Loucy (cell line): ENCODE measurements around the gene NFKBIZ.

Experiments used
- H2AFZ ChIP-seq: fragments of 200-600 bp; sonication (generic); 2 replicates; pipeline ENCODE4 v1.6.0; 2016; ENCODE audit warnings: antibody characterized with exemption, mild to moderate bottlenecking, low read length, moderate library complexity
- H3F3A ChIP-seq: fragments of 200-600 bp; 2 replicates; pipeline ENCODE4 v1.6.0; 2016; ENCODE audit warnings: antibody characterized with exemption, low read depth, mild to moderate bottlenecking
- H3K27me3 ChIP-seq: fragments of 200-600 bp; sonication (generic); 2 replicates; pipeline ENCODE4 v1.6.1; 2014; ENCODE audit warnings: low read length, mild to moderate bottlenecking; ENCODE audit not compliant: insufficient read depth, poor library complexity, severe bottlenecking
- H3K36me3 ChIP-seq: fragments of 200-600 bp; sonication (generic); 2 replicates; pipeline ENCODE4 v1.6.1; 2016; ENCODE audit warnings: low read length; ENCODE audit not compliant: insufficient read depth
- H3K4me1 ChIP-seq: fragments of 200-600 bp; sonication (generic); 2 replicates; pipeline ENCODE4 v1.5.1; 2014; ENCODE audit warnings: low read length, mild to moderate bottlenecking; ENCODE audit not compliant: insufficient read depth, poor library complexity, severe bottlenecking
- H3K4me2 ChIP-seq: fragments of 200-600 bp; sonication (generic); 2 replicates; pipeline ENCODE4 v1.6.0; 2014; ENCODE audit warnings: antibody characterized with exemption, low read length, low read depth, mild to moderate bottlenecking; ENCODE audit not compliant: poor library complexity, severe bottlenecking
- H3K4me3 ChIP-seq: fragments of 200-600 bp; sonication (generic); 2 replicates; pipeline ENCODE4 v1.5.1; 2014; ENCODE audit warnings: low read length, mild to moderate bottlenecking, mixed read lengths; ENCODE audit not compliant: poor library complexity, severe bottlenecking
- H3K79me2 ChIP-seq: fragments of 200-600 bp; sonication (generic); 2 replicates; pipeline ENCODE4 v1.6.1; 2014; ENCODE audit warnings: low read length; ENCODE audit not compliant: insufficient read depth
- H3K9ac ChIP-seq: fragments of 200-600 bp; sonication (generic); 2 replicates; pipeline ENCODE4 v1.6.0; 2014; ENCODE audit warnings: mild to moderate bottlenecking, low read depth, low read length, moderate library complexity; ENCODE audit not compliant: poor library complexity, severe bottlenecking
- H3K9me2 ChIP-seq: fragments of 200-600 bp; sonication (generic); replicated peaks from 2 replicates; pipeline ENCODE4 v1.6.1; 2016; ENCODE audit warnings: low read depth, low read length, mixed read lengths
- H3K9me3 ChIP-seq: fragments of 200-600 bp; sonication (generic); 2 replicates; pipeline ENCODE4 v1.6.1; 2014; ENCODE audit warnings: mild to moderate bottlenecking, antibody characterized with exemption, low read length, low read depth; ENCODE audit not compliant: insufficient read depth
- H4K20me1 ChIP-seq: fragments of 200-600 bp; sonication (generic); 2 replicates; pipeline ENCODE4 v1.6.0; 2014; ENCODE audit warnings: antibody characterized with exemption, low read length, mild to moderate bottlenecking; ENCODE audit not compliant: insufficient read depth, poor library complexity, severe bottlenecking
- EZH2phosphoT487 ChIP-seq: fragments of 200-600 bp; IDR thresholded peaks from 2 replicates; pipeline ENCODE4 v1.6.1; 2018; ENCODE audit warnings: antibody characterized with exemption, mild to moderate bottlenecking, moderate library complexity, borderline replicate concordance
- TF ChIP-seq, protein P1 (sequence below): fragments of 200-600 bp; sonication (generic); conservative IDR thresholded peaks from 2 replicates; pipeline ENCODE4 v1.5.1; 2014; ENCODE audit warnings: mild to moderate bottlenecking, antibody characterized with exemption, low read length

The NFKBIZ gene

DNA sequence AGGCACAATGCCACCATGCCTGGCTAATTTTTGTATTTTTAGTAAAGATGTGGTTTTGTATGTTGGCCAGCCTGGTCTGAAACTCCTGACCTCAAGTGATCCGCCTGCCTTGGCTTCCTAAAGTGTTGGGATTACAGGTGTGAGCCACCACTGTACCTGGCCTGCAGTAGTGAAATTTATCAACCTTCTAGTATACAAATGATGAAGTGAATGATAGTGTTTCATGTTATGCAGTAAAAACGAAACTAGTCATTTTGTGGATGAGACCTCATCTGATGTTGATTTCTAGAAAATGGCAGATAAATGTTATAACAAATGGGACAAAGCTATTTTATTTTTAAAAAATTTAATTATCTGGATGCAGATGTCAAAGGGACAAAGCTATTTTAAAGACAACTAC is 37.4 kb upstream of the NFKBIZ start:
- H3K9me3 ChIP-seq: no peaks in the 10 kb centered on the region
- H3K79me2 ChIP-seq: no peaks in the 10 kb centered on the region; the same call in 1 of the 2 replicates
- H2AFZ ChIP-seq: no peak overlapping the region
- peaks cover 2% of the 10 kb centered on the region; the same call in 1 of the 2 replicates for H3K36me3 ChIP-seq
- no peak overlapping the region for H3K9ac ChIP-seq
- TF ChIP-seq, protein P1, sequence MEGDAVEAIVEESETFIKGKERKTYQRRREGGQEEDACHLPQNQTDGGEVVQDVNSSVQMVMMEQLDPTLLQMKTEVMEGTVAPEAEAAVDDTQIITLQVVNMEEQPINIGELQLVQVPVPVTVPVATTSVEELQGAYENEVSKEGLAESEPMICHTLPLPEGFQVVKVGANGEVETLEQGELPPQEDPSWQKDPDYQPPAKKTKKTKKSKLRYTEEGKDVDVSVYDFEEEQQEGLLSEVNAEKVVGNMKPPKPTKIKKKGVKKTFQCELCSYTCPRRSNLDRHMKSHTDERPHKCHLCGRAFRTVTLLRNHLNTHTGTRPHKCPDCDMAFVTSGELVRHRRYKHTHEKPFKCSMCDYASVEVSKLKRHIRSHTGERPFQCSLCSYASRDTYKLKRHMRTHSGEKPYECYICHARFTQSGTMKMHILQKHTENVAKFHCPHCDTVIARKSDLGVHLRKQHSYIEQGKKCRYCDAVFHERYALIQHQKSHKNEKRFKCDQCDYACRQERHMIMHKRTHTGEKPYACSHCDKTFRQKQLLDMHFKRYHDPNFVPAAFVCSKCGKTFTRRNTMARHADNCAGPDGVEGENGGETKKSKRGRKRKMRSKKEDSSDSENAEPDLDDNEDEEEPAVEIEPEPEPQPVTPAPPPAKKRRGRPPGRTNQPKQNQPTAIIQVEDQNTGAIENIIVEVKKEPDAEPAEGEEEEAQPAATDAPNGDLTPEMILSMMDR: no peak
- TF ChIP-seq EZH2phosphoT487: no peak
- H3F3A ChIP-seq: no peaks in the 10 kb centered on the region
- no peak overlapping the region for H3K4me3 ChIP-seq
- H4K20me1 ChIP-seq: no peaks in the 10 kb centered on the region
- H3K9me2 ChIP-seq: no peaks in the 10 kb centered on the region
- no peak overlapping the region for H3K4me2 ChIP-seq
- H3K27me3 ChIP-seq: no peaks in the 10 kb centered on the region
- peaks cover 27% of the 10 kb centered on the region for H3K4me1 ChIP-seq

DNA sequence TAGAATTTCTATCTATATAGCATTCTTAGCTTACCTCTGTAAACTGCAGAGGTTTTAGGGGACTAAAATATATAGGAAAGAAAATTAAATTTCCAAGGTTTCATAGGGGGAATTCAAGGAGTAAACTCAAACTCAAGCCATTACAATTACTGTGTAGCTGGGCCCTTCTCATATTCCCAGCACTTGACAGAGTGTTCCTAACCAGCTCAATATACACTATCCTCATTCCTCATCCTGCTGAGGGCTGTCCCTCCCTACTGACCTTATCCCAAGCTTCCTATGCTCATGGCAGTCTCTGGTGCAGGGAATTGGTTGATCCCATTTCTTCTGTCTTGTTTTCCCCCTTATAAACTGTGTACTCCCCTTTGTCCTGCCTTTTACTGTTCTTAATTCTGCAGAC is 36.4 kb upstream of the NFKBIZ start:
- Histone ChIP-seq H3K27me3 (no peaks in the 10 kb centered on the region), H3K4me1 (peaks cover 28% of the 10 kb centered on the region), H3K79me2 (no peaks in the 10 kb centered on the region; the same call in 1 of the 2 replicates), H3K9ac (no peak overlapping the region), H3K9me2 (no peaks in the 10 kb centered on the region), H3K9me3 (no peaks in the 10 kb centered on the region), H3K4me2 (no peak overlapping the region), H3K4me3 (no peak overlapping the region), H2AFZ (no peak overlapping the region), H3K36me3 (peaks cover 9% of the 10 kb centered on the region; the same call in 1 of the 2 replicates), H3F3A (no peaks in the 10 kb centered on the region), H4K20me1 (no peaks in the 10 kb centered on the region)
- no peak for TF ChIP-seq EZH2phosphoT487
- TF ChIP-seq, protein P1: no peak

DNA sequence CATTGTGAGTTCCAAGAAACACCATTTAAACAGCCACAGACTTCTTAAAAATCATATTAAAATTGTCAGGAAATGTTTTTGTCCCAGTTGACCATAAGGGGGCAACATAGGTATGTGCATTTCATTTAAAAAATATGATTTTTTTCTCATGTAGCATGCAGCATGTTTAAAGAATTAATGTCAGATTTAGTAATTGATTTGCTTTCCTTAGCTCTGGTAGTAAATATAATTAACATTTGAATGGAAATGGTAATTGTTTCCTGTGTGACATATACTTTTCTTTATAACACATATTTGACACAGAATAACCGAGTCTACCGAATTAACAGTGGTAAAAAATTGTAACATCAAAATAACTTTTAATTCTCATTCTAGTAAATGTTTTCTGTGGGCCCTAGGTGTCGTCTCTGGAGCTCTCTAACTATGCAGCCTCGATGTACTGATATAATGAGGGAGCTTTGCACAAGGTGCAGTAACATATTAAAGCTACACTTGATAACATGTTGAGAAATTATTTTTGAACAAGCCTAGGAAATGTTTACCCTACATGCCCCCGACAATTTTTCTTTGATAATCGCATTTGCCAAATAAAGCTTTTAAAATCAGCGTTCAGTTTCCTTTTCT is 35.4 kb upstream of the NFKBIZ start:
- H3K9ac ChIP-seq: peak overlapping the region; percentile 23
- no peaks in the 10 kb centered on the region for H3K9me3 ChIP-seq
- peaks cover 26% of the 10 kb centered on the region for H3K4me1 ChIP-seq
- no peaks in the 10 kb centered on the region for H3K27me3 ChIP-seq
- H3F3A ChIP-seq: no peaks in the 10 kb centered on the region
- no peaks in the 10 kb centered on the region; the same call in 1 of the 2 replicates for H3K79me2 ChIP-seq
- no peak overlapping the region for H3K4me3 ChIP-seq
- no peak overlapping the region for H2AFZ ChIP-seq
- no peak for TF ChIP-seq EZH2phosphoT487
- TF ChIP-seq, protein P1: peak; percentile 81
- peaks cover 10% of the 10 kb centered on the region; the same call in 1 of the 2 replicates for H3K36me3 ChIP-seq
- no peaks in the 10 kb centered on the region for H3K9me2 ChIP-seq
- H4K20me1 ChIP-seq: no peaks in the 10 kb centered on the region
- no peak overlapping the region for H3K4me2 ChIP-seq
